Endothelial cell of umbilical vein (primary cell): Measurements from ENCODE around the gene ANXA5. TPM values are rescaled to one million over a fixed set of nuclear protein-coding genes. Genes with fewer than 3 reads are reported as not detected.
A peak's percentile ranks its signal among the peaks of the same experiment; 100 is the strongest.

Source experiments
- BruUV-seq: library from RNA; stranded (reverse); fragments of 400-500 nt; replicated peaks from 2 replicates; lab custom pipeline; 2021; lab: Mats Ljungman, UMichigan
- CTCF ChIA-PET: fragments of 300-600, 350-600 bp; sonication (Branson Sonifier 250); formaldehyde crosslinking; loops from one replicate; lab custom pipeline; 2021; ENCODE audit warnings: antibody characterized with exemption, inconsistent platforms; lab: Charles Lee
- POLR2A ChIA-PET: fragments of 300-600, 350-600 bp; sonication (Branson Sonifier 250); formaldehyde crosslinking; loops from one replicate; lab custom pipeline; 2021; ENCODE audit warnings: antibody characterized with exemption, inconsistent platforms; lab: Charles Lee
- DNase-seq: peaks from one replicate; pipeline ENCODE4 v3.0.0-alpha.2; 2011; ENCODE audit warnings: low read depth, low spot score
- FAIRE-seq: peaks from 2 replicates; lab custom pipeline; 2011; peaks lifted over from hg19 to GRCh38; lab: Jason Lieb, UNC
- H2AFZ ChIP-seq: 2 replicates; pipeline ENCODE4 v1.6.0; 2012; ENCODE audit warnings: low read depth, low read length, control low read depth, inconsistent platforms
- H3K27ac ChIP-seq: 2 replicates; pipeline ENCODE4 v1.5.1; 2011; ENCODE audit warnings: low read depth, mild to moderate bottlenecking, control low read depth, low read length, moderate library complexity; ENCODE audit not compliant: insufficient read depth
- H3K27me3 ChIP-seq, 2 experiments: 2 replicates each; pipeline versions ENCODE4 v1.6.0 to v1.6.1; 2011; ENCODE audit warnings: low read length in 2 of 2, mixed read lengths in 1 of 2; ENCODE audit not compliant: control insufficient read depth in 2 of 2, insufficient read depth in 2 of 2
- H3K36me3 ChIP-seq, 2 experiments: 2 replicates in 1 of 2; 3 replicates in 1 of 2; pipeline ENCODE4 v1.5.1; 2011; ENCODE audit warnings: low read length in 2 of 2, mild to moderate bottlenecking in 1 of 2, moderate library complexity in 1 of 2; ENCODE audit not compliant: control insufficient read depth in 2 of 2, insufficient read depth in 2 of 2; ENCODE audit errors: extremely low read depth in 1 of 2
- H3K4me1 ChIP-seq: 3 replicates; pipeline ENCODE4 v1.5.1; 2011; ENCODE audit warnings: mild to moderate bottlenecking, low read length; ENCODE audit not compliant: control insufficient read depth, insufficient read depth; ENCODE audit errors: extremely low read depth
- H3K4me2 ChIP-seq: 2 replicates; pipeline ENCODE4 v1.6.1; 2011; ENCODE audit warnings: low read length, control low read depth, mixed read lengths; ENCODE audit not compliant: insufficient read depth
- H3K4me3 ChIP-seq, 3 experiments: fragments of 200-600 bp in 1 of 3; sonication (generic), shearing (Covaris generic) in 1 of 3; replicated peaks in 1 of 3; 2 replicates each; pipeline ENCODE4 v1.5.1; 2011 to 2016; ENCODE audit warnings: control low read depth in 3 of 3, low read length in 3 of 3, mild to moderate bottlenecking in 2 of 3, inconsistent platforms in 1 of 3, low read depth in 1 of 3, moderate library complexity in 1 of 3; ENCODE audit not compliant: insufficient read depth in 1 of 3
- H3K79me2 ChIP-seq: 2 replicates; pipeline ENCODE4 v1.6.0; 2012; ENCODE audit warnings: low read length, inconsistent platforms; ENCODE audit not compliant: control insufficient read depth, insufficient read depth
- H3K9ac ChIP-seq: replicated peaks from 2 replicates; pipeline ENCODE3; 2011; ENCODE audit warnings: low read length, control low read depth; ENCODE audit not compliant: insufficient read depth; ENCODE audit errors: extremely low read depth
- H3K9me1 ChIP-seq: replicated peaks from 3 replicates; pipeline ENCODE4 v1.6.0; 2011; ENCODE audit warnings: mild to moderate bottlenecking, low read length; ENCODE audit not compliant: control insufficient read depth, insufficient read depth; ENCODE audit errors: extremely low read depth
- H3K9me3 ChIP-seq: replicated peaks from 2 replicates; pipeline ENCODE4 v1.5.1; 2012; ENCODE audit warnings: low read length, inconsistent platforms; ENCODE audit not compliant: control insufficient read depth, insufficient read depth
- H4K20me1 ChIP-seq: replicated peaks from 2 replicates; pipeline ENCODE3; 2011; ENCODE audit warnings: mild to moderate bottlenecking, low read length; ENCODE audit not compliant: control insufficient read depth, insufficient read depth; ENCODE audit errors: extremely low read depth
- CTCF ChIP-seq, 2 donors: IDR thresholded peaks; 1 replicate in 1 of 2; 2 replicates in 1 of 2; pipeline ENCODE4 v1.5.1; 2011; ENCODE audit warnings: low read length in 2 of 2, mild to moderate bottlenecking in 2 of 2, moderate library complexity in 2 of 2, control low read depth in 1 of 2, inconsistent platforms in 1 of 2, low read depth in 1 of 2; ENCODE audit not compliant: insufficient read depth in 1 of 2; ENCODE audit errors: extremely low read depth in 1 of 2
- FOS ChIP-seq: IDR thresholded peaks from 2 replicates; pipeline ENCODE4 v1.6.1; 2011; ENCODE audit warnings: mild to moderate bottlenecking, low read length, moderate library complexity, borderline replicate concordance; ENCODE audit not compliant: insufficient read depth
- GATA2 ChIP-seq: IDR thresholded peaks from 2 replicates; pipeline ENCODE4 v1.7.0; 2011; ENCODE audit warnings: low read depth, mild to moderate bottlenecking, moderate library complexity, mixed read lengths, low read length; ENCODE audit not compliant: insufficient read length, insufficient read depth
- JUN ChIP-seq: IDR thresholded peaks from 2 replicates; pipeline ENCODE4 v1.6.1; 2011; ENCODE audit warnings: borderline replicate concordance, low read depth; ENCODE audit not compliant: insufficient read length, insufficient read depth
- dilution Hi-C: fragments of 300-500 bp; cut with MboI; formaldehyde crosslinking; loops from one replicate; pipeline ENCODE4 v1.15.0; 2019; ENCODE audit warnings: low sequenced_read_pairs; ENCODE audit not compliant: extremely low pct_ligation_motif_present
- intact Hi-C: fragments of 100-400 bp; cut with micrococcal nuclease; formaldehyde crosslinking; loops from one replicate; pipeline ENCODE4 v1.10.0; 2022
- polyA plus RNA-seq, 4 experiments: library from polyadenylated mRNA; depleted of rRNA in 3 of 4; stranded (reverse) in 3 of 4; unstranded in 1 of 4; fragments of >200 nt; gene quantifications; 2 replicates each; pipeline versions ENCODE4 v1.2.1 to v1.2.3, GENCODE V29; 2011 to 2012; ENCODE audit warnings: missing spikeins in 1 of 4
- total RNA-seq: library from RNA; stranded (reverse); gene quantifications from 2 replicates; pipeline ENCODE4 v1.2.3, GENCODE V29; 2021

ANXA5 gene
- total and polyA plus RNA-seq, 2 donors (not counting 3 experiments of a cell fraction or from before 2014, with no cell fraction given): 450 to 528 TPM

GRCh38 chr4:121656269-121656641 is 40.5 kb downstream of the ANXA5 start:
- DNase-seq (peak; percentile 66), FAIRE-seq (peak; percentile 74)
- TF ChIP-seq CTCF (IDR thresholded peaks at IDR 0.05; ENCODE audit: extremely low read depth in 1 of 2, insufficient read depth in 1 of 2, low read depth in 1 of 2, low read length in 2 of 2): peak; percentile 30 to 56
- no peak for TF ChIP-seq JUN
- TF ChIP-seq GATA2: no peak
- no peak for TF ChIP-seq FOS
- no peak overlapping the region for H3K4me3 ChIP-seq
- ChIA-PET POLR2A (no interaction called here), CTCF (interaction anchor here (0.6 to 7.7 kb wide), 12 partner anchors 10 to 472 kb away, joined by 3 to 65 read pairs (median 5); partner anchors contain the start of gene ANXA5)
- H3K79me2 ChIP-seq: no peaks in the 10 kb centered on the region
- dilution Hi-C loops: no loop called here
- no peak overlapping the region for H3K27ac ChIP-seq
- H3K4me1 ChIP-seq: no peaks in the 10 kb centered on the region
- no peaks in the 10 kb centered on the region for H4K20me1 ChIP-seq
- no TSS peak for BruUV-seq
- H3K9me1 ChIP-seq: no peaks in the 10 kb centered on the region
- H3K9ac ChIP-seq: no peak overlapping the region
- no peaks in the 10 kb centered on the region for H3K36me3 ChIP-seq
- H2AFZ ChIP-seq: no peak overlapping the region
- no peak overlapping the region for H3K4me2 ChIP-seq
- intact Hi-C loops: loop anchor here (1.0 to 5.0 kb wide), 5 partner anchors 81 to 463 kb away; no protein-coding TSS in a partner anchor
- no peaks in the 10 kb centered on the region for H3K27me3 ChIP-seq
- H3K9me3 ChIP-seq: no peaks in the 10 kb centered on the region
